Vagina (tissue), 2 donors: ENCODE measurements around the gene INSR. TPM values are rescaled to one million over a fixed set of nuclear protein-coding genes. Genes with fewer than 3 reads are reported as not detected.

Experiments used
- DNase-seq, 2 donors: peaks; one replicate each; pipeline ENCODE4 v3.0.0-alpha.2; 2017; ENCODE audit errors: extremely low spot score in 2 of 2
- H3K27ac ChIP-seq: fragments of 200-600 bp; sonication (generic); one replicate; pipeline ENCODE4 v1.5.1; 2019
- H3K27me3 ChIP-seq: fragments of 200-600 bp; sonication (generic); one replicate; pipeline ENCODE4 v1.5.1; 2019
- H3K36me3 ChIP-seq, 2 donors: fragments of 200-600 bp; sonication (generic); one replicate each; pipeline ENCODE4 v1.5.1; 2017 to 2019
- H3K4me1 ChIP-seq: fragments of 200-600 bp; sonication (generic); one replicate; pipeline ENCODE4 v1.5.1; 2019
- H3K4me3 ChIP-seq, 2 donors: fragments of 200-600 bp; sonication (generic); 1 replicate in 1 of 2; 2 replicates in 1 of 2; pipeline ENCODE4 v1.5.1; 2016 to 2019
- H3K9me3 ChIP-seq: fragments of 200-600 bp; sonication (generic); one replicate; pipeline ENCODE4 v1.5.1; 2019
- CTCF ChIP-seq, 3 experiments: fragments of 450-650 bp in 2 of 3; fragments of 200-600 bp in 1 of 3; sonication (generic) in 1 of 3; IDR thresholded peaks; one replicate each; pipeline ENCODE4 v1.5.1; 2017 to 2019; ENCODE audit warnings: antibody characterized with exemption in 3 of 3, mild to moderate bottlenecking in 2 of 3, moderate library complexity in 2 of 3
- POLR2A ChIP-seq, 2 donors: fragments of 450-650 bp; IDR thresholded peaks; one replicate each; pipeline ENCODE4 v1.6.1; 2017; ENCODE audit warnings: antibody characterized with exemption in 2 of 2, mild to moderate bottlenecking in 2 of 2, moderate library complexity in 2 of 2
- POLR2AphosphoS5 ChIP-seq, 2 donors: sonication (generic); formaldehyde crosslinking; IDR thresholded peaks; one replicate each; pipeline ENCODE4 v1.9.0; 2017; ENCODE audit warnings: antibody characterized with exemption in 2 of 2, mild to moderate bottlenecking in 2 of 2, low read depth in 1 of 2; ENCODE audit not compliant: insufficient read depth in 1 of 2
- intact Hi-C: fragments of 100-400 bp; cut with DNase I; formaldehyde crosslinking; loops from one replicate; pipeline ENCODE4 v1.15.1; 2023
- total RNA-seq: library from RNA; depleted of rRNA; stranded (reverse); fragments of >200 nt; gene quantifications from one replicate; pipeline ENCODE4 v1.2.3, GENCODE V29; 2016

Gene INSR
- total RNA-seq, 1 donor from 2014 or later: 86.7 TPM

GRCh38 chr19:7168941-7169340 is 125.3 kb downstream of the INSR start:
- Histone ChIP-seq H3K27ac (no peak overlapping the region), H3K4me3 (no peak overlapping the region), H3K36me3 (peaks cover 0 to 55% of the 10 kb centered on the region in 2 donors), H3K4me1 (no peaks in the 10 kb centered on the region), H3K9me3 (no peaks in the 10 kb centered on the region), H3K27me3 (no peaks in the 10 kb centered on the region)
- TF ChIP-seq POLR2A (IDR thresholded peaks at IDR 0.05): no peak
- no peak for TF ChIP-seq CTCF (IDR thresholded peaks at IDR 0.05)
- no peak for TF ChIP-seq POLR2AphosphoS5 (IDR thresholded peaks at IDR 0.05; ENCODE audit: insufficient read depth in 1 of 2, low read depth in 1 of 2)
- intact Hi-C loops: no loop called here
- DNase-seq: no peak

- intact Hi-C loops: no loop called here
- H3K27ac ChIP-seq: no peak overlapping the region
Observed at GRCh38 chr19:7161292-7161691, 132.9 kb downstream of the INSR start.

GRCh38 chr19:7159105-7159933 is 134.9 kb downstream of the INSR start:
- Histone ChIP-seq H3K27me3 (no peaks in the 10 kb centered on the region), H3K27ac (peak overlapping the region; percentile 79), H3K9me3 (no peaks in the 10 kb centered on the region), H3K4me3 (peak overlapping the region in 1 of 2 donors; percentile 5), H3K36me3 (peaks cover 0 to 27% of the 10 kb centered on the region in 2 donors), H3K4me1 (no peaks in the 10 kb centered on the region)
- DNase-seq: no peak
- TF ChIP-seq POLR2AphosphoS5 (IDR thresholded peaks at IDR 0.05; ENCODE audit: insufficient read depth in 1 of 2, low read depth in 1 of 2) (peak in 1 of 2 donors; percentile 76), CTCF (IDR thresholded peaks at IDR 0.05) (no peak)
- intact Hi-C loops: no loop called here

More at GRCh38 chr19:7161292-7161691, 132.9 kb downstream of the INSR start:
- TF ChIP-seq POLR2A (IDR thresholded peaks at IDR 0.05): no peak
- TF ChIP-seq CTCF (IDR thresholded peaks at IDR 0.05): no peak
- Histone ChIP-seq H3K4me1 (no peaks in the 10 kb centered on the region), H3K27me3 (no peaks in the 10 kb centered on the region), H3K9me3 (no peaks in the 10 kb centered on the region), H3K36me3 (peaks cover 0 to 34% of the 10 kb centered on the region in 2 donors), H3K4me3 (no peak overlapping the region)
- DNase-seq: no peak

- H3K4me1 ChIP-seq: no peaks in the 10 kb centered on the region
- DNase-seq: no peak
- H3K4me3 ChIP-seq: no peak overlapping the region
- intact Hi-C loops: loop anchor here (5.0 kb wide), 1 partner anchor 184 kb away; no protein-coding TSS in a partner anchor
- no peaks in the 10 kb centered on the region for H3K27me3 ChIP-seq
- H3K36me3 ChIP-seq: peaks cover 0 to 16% of the 10 kb centered on the region in 2 donors
- H3K9me3 ChIP-seq: no peaks in the 10 kb centered on the region
- no peak overlapping the region for H3K27ac ChIP-seq
- TF ChIP-seq POLR2AphosphoS5 (IDR thresholded peaks at IDR 0.05; ENCODE audit: insufficient read depth in 1 of 2, low read depth in 1 of 2) (no peak), POLR2A (IDR thresholded peaks at IDR 0.05) (no peak), CTCF (IDR thresholded peaks at IDR 0.05) (no peak)
Observed at GRCh38 chr19:7153022-7153421, 141.2 kb downstream of the INSR start.

GRCh38 chr19:7152568-7152967 is 141.6 kb downstream of the INSR start:
- intact Hi-C loops: loop anchor here (5.0 kb wide), 1 partner anchor 185 kb away; no protein-coding TSS in a partner anchor
- no peak overlapping the region for H3K4me3 ChIP-seq
- no peak overlapping the region for H3K27ac ChIP-seq
- no peak for DNase-seq
- TF ChIP-seq POLR2A (IDR thresholded peaks at IDR 0.05): no peak
- TF ChIP-seq CTCF (IDR thresholded peaks at IDR 0.05): no peak
- TF ChIP-seq POLR2AphosphoS5 (IDR thresholded peaks at IDR 0.05; ENCODE audit: insufficient read depth in 1 of 2, low read depth in 1 of 2): no peak
- H3K27me3 ChIP-seq: no peaks in the 10 kb centered on the region
- peaks cover 0 to 16% of the 10 kb centered on the region in 2 donors for H3K36me3 ChIP-seq
- no peaks in the 10 kb centered on the region for H3K9me3 ChIP-seq
- no peaks in the 10 kb centered on the region for H3K4me1 ChIP-seq
